Ureter (tissue), 1 donor: ENCODE data around the gene GZMM. TPM values are rescaled to one million over a fixed set of nuclear protein-coding genes. Genes with fewer than 3 reads are reported as not detected.
A peak's percentile ranks its signal among the peaks of the same experiment; 100 is the strongest.

Experiments
- DNase-seq: peaks from one replicate; pipeline ENCODE4 v3.0.0-alpha.2; 2020; ENCODE audit warnings: low spot score
- total RNA-seq: library from RNA; stranded (reverse); gene quantifications from one replicate; pipeline ENCODE4 v1.2.4, GENCODE V29; 2023
- donor health status: DM: yes; HTN: yes; CAD: no.

The GZMM gene
- total RNA-seq, 1 donor from 2014 or later, result 0.83 TPM

- DNase-seq, result no peak
Measured at GRCh38 chr19:566844-567243, 23.0 kb downstream of the GZMM start.

GRCh38 chr19:567296-567900 is 23.5 kb downstream of the GZMM start:
- no peak for DNase-seq

- no peak for DNase-seq
Measured at GRCh38 chr19:570251-570686, 26.4 kb downstream of the GZMM start.

GRCh38 chr19:570937-571565 is 27.2 kb downstream of the GZMM start:
- no peak for DNase-seq

GRCh38 chr19:571566-571974 is 27.7 kb downstream of the GZMM start:
- no peak for DNase-seq

- peak; percentile 99 for DNase-seq
Measured at GRCh38 chr19:572140-572742, 28.4 kb downstream of the GZMM start, which contains the start of gene BSG. BSG (plus strand) TSS chr19:572596; CDS start chr19:572635, 39 bp downstream.

- DNase-seq, result peak; percentile 65
Measured at GRCh38 chr19:572743-573518, 29.1 kb downstream of the GZMM start.

GRCh38 chr19:573519-573825 is 29.6 kb downstream of the GZMM start:
- DNase-seq, result no peak

GRCh38 chr19:574658-575526 is 31.0 kb downstream of the GZMM start:
- DNase-seq, result no peak

- no peak for DNase-seq
Measured at GRCh38 chr19:575527-576506, 32.0 kb downstream of the GZMM start.

GRCh38 chr19:576768-577438 is 33.0 kb downstream of the GZMM start:
- DNase-seq, result no peak

GRCh38 chr19:577439-578392 is 33.9 kb downstream of the GZMM start:
- DNase-seq, result no peak

GRCh38 chr19:579111-579841 is 35.4 kb downstream of the GZMM start:
- no peak for DNase-seq

- DNase-seq, result no peak
Measured at GRCh38 chr19:579842-580155, 35.9 kb downstream of the GZMM start.

- no peak for DNase-seq
Measured at GRCh38 chr19:580274-580835, 36.5 kb downstream of the GZMM start.

- DNase-seq, result no peak
Measured at GRCh38 chr19:581399-582111, 37.7 kb downstream of the GZMM start.
